Cardiac fibroblast (primary cell): ENCODE results near the gene TCN1.
"Not testable (repeated sequence)": the region's sequence is repeated elsewhere in the genome, so short reads cannot be mapped to it uniquely, and the experiment has no call there.

Experiments
- DNase-seq, 2 donors: peaks; one replicate each; pipeline versions ENCODE4 v3.0.0 to v3.0.0-alpha.2; 2010; ENCODE audit warnings: low read depth in 2 of 2
- H3K4me3 ChIP-seq, 2 donors: replicated peaks in 1 of 2; 1 replicate in 1 of 2; 2 replicates in 1 of 2; pipeline ENCODE4 v1.5.1; 2011; ENCODE audit warnings: low read depth in 2 of 2, low read length in 2 of 2, mild to moderate bottlenecking in 2 of 2, moderate library complexity in 1 of 2
- TF ChIP-seq, protein P1 (sequence below): IDR thresholded peaks from one replicate; pipeline ENCODE4 v1.5.1; 2011; ENCODE audit warnings: low read depth, mild to moderate bottlenecking, low read length, inconsistent platforms

Gene TCN1

DNA sequence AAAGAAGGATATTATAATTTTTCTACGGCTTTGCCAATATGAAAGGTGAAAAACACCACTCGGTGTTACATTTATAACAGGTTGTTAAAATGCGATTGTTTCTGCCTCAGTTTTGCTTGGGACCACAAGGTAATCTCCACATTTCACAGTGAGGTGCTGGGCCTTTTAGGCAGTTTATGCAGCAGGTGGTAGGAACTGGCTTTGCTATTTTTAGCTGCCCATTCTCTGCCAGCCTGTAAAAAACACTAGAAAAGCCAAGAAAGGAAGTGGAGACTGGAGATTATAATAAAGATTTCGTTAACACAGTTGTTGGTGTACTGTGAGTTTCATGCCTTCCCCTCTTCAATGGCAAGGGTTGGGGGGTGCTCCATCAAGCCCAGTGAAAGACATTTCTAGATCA lies 47.7 kb downstream of the TCN1 start:
- DNase-seq: no peak
- TF ChIP-seq, protein P1, sequence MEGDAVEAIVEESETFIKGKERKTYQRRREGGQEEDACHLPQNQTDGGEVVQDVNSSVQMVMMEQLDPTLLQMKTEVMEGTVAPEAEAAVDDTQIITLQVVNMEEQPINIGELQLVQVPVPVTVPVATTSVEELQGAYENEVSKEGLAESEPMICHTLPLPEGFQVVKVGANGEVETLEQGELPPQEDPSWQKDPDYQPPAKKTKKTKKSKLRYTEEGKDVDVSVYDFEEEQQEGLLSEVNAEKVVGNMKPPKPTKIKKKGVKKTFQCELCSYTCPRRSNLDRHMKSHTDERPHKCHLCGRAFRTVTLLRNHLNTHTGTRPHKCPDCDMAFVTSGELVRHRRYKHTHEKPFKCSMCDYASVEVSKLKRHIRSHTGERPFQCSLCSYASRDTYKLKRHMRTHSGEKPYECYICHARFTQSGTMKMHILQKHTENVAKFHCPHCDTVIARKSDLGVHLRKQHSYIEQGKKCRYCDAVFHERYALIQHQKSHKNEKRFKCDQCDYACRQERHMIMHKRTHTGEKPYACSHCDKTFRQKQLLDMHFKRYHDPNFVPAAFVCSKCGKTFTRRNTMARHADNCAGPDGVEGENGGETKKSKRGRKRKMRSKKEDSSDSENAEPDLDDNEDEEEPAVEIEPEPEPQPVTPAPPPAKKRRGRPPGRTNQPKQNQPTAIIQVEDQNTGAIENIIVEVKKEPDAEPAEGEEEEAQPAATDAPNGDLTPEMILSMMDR: no peak
- no peak overlapping the region for H3K4me3 ChIP-seq

DNA sequence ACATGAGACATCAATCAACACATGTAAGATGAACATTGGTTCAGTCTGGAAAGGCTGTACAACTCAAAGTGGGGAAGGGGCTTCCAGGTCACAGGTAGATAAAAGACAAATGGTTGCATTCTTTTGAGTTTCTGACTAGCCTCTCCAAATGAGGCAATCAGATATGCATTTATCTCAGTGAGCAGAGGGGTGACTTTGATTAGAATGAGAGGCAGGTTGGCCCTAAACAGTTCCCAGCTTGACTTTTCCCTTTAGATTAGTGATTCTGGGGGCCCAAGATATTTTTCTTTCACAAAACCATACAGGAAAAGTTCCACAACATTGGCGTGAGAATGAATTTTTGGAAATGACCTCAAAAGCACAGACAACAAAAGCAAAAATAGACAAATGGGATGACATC lies 49.9 kb downstream of the TCN1 start:
- H3K4me3 ChIP-seq: not testable (repeated sequence)

GRCh38 chr11:59815754-59816153 lies 50.5 kb downstream of the TCN1 start:
- no peak for DNase-seq
- H3K4me3 ChIP-seq: no peak overlapping the region
- TF ChIP-seq, protein P1: no peak

More for the DNA sequence above, 49.9 kb downstream of the TCN1 start:
- not testable (repeated sequence) for DNase-seq

GRCh38 chr11:59814021-59814420 lies 52.3 kb downstream of the TCN1 start:
- TF ChIP-seq, protein P1: no peak
- no peak overlapping the region for H3K4me3 ChIP-seq
- no peak for DNase-seq

DNA sequence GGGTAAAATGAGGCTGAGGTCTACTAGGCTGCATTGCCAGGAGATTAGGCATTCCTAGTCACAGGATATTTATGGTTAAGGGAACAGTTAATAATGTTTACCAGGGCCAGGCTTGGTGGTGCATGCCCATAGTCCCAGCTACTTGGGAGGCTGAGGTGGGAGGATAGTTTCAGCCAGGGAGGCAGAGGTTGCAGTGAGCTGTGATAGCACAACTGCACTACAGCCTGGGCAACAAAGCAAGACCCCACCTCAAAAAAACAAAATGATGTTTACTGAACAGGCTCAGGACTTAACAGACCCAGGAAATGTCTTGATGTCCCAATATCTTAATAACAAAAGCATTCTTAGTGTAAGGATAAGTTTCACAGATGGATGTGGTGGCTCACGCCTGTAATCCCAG lies 52.9 kb downstream of the TCN1 start:
- TF ChIP-seq, protein P1: no peak
- H3K4me3 ChIP-seq: no peak overlapping the region
- DNase-seq: no peak

GRCh38 chr11:59812220-59812619 lies 54.1 kb downstream of the TCN1 start:
- TF ChIP-seq, protein P1: no peak
- H3K4me3 ChIP-seq: no peak overlapping the region
- no peak for DNase-seq

- peak overlapping the region; percentile 96 to 99 for H3K4me3 ChIP-seq
- TF ChIP-seq, protein P1: no peak
- DNase-seq: no peak
These were observed 55.4 kb downstream of the TCN1 start for GRCh38 chr11:59810911-59811259.
